Sigmoid colon (tissue), 4 donors: ENCODE measurements around the gene NOX4.

Experiments
- EP300 ChIP-seq, 4 donors: sonication (generic); formaldehyde crosslinking; IDR thresholded peaks; one replicate each; pipeline ENCODE4 v1.6.1; 2017; ENCODE audit warnings: antibody characterized with exemption in 4 of 4
- POLR2A ChIP-seq, 2 donors: fragments of 450-650 bp; IDR thresholded peaks; one replicate each; pipeline ENCODE4 v1.6.1; 2016; ENCODE audit warnings: antibody characterized with exemption in 2 of 2, mild to moderate bottlenecking in 2 of 2, moderate library complexity in 2 of 2
- POLR2AphosphoS5 ChIP-seq, 4 donors: sonication (generic); formaldehyde crosslinking; IDR thresholded peaks; one replicate each; pipeline ENCODE4 v1.6.1; 2017; ENCODE audit warnings: antibody characterized with exemption in 4 of 4
- TF ChIP-seq, protein P1 (sequence below), 4 experiments: fragments of 450-650 bp in 3 of 4; fragments of 200-600 bp in 1 of 4; IDR thresholded peaks; one replicate each; pipeline ENCODE4 v1.5.1; 2016 to 2019; ENCODE audit warnings: antibody characterized with exemption in 4 of 4, mild to moderate bottlenecking in 3 of 4, moderate library complexity in 2 of 4

DNA sequence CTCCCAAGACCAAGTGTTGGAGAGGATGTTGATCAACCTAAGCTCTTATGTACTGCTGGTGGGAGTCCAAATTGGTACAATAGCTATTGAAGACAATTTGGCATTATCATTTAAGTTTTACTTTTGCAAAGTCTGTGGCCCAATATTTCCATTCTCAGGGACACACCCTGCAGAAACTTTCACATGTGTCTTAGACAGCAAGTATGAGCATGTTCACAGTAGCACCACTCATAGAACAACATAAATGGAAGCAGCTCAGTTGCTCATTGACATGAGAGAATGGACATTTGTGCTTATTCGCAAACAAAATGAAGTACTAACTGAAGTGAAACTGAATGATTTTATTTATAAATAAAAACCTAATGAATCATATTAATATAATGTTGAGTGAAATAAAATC, 135.5 kb downstream of the NOX4 start:
- TF ChIP-seq, protein P1, sequence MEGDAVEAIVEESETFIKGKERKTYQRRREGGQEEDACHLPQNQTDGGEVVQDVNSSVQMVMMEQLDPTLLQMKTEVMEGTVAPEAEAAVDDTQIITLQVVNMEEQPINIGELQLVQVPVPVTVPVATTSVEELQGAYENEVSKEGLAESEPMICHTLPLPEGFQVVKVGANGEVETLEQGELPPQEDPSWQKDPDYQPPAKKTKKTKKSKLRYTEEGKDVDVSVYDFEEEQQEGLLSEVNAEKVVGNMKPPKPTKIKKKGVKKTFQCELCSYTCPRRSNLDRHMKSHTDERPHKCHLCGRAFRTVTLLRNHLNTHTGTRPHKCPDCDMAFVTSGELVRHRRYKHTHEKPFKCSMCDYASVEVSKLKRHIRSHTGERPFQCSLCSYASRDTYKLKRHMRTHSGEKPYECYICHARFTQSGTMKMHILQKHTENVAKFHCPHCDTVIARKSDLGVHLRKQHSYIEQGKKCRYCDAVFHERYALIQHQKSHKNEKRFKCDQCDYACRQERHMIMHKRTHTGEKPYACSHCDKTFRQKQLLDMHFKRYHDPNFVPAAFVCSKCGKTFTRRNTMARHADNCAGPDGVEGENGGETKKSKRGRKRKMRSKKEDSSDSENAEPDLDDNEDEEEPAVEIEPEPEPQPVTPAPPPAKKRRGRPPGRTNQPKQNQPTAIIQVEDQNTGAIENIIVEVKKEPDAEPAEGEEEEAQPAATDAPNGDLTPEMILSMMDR (IDR thresholded peaks at IDR 0.05) = no peak
- TF ChIP-seq POLR2A (IDR thresholded peaks at IDR 0.05) (no peak), EP300 (IDR thresholded peaks at IDR 0.05) (no peak), POLR2AphosphoS5 (IDR thresholded peaks at IDR 0.05) (no peak)
